ENCODE data around the gene ZFP37.

Gene ZFP37

DNA sequence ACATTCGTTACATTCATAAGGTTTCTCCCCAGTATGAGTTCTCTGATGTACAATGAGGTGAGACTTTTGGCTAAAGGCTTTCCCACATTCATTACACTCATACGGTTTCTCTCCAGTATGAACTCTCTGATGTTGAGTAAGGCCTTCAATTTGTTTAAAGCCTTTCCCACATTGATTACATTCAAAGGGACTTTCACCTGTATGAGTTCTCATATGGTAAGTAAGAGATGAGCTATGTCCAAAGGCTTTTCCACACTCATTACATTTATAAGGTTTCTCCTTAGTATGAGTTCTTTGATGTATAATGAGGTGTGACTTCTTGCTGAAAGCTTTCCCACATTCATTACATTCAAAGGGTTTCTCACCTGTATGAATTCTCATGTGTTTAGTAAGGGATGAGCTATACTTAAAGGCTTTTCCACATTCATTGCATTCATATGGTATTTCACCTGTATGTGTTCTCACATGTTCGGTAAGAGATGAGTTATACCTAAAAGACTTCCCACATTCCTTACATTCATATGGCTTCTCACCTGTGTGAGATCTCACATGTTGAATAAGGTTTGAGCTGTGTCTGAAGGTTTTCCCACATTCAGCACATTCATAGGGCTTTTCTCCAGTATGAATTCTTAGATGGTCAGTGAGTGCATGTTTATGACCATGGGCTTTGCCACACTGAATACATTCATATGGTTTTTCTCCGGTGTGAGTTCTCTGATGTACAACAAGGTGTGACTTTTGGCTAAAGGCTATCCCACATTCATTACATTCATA lies 13.5 kb downstream of the ZFP37 start:
- DNase-seq (ENCODE audit: insufficient read length) (no peak), FAIRE-seq (no peak)
- TF ChIP-seq POLR2AphosphoS5 (IDR thresholded peaks at IDR 0.05; ENCODE audit: low read depth, low read length) (no peak), POLR2A (IDR thresholded peaks at IDR 0.05; ENCODE audit: low read depth, low read length) (no peak)

DNA sequence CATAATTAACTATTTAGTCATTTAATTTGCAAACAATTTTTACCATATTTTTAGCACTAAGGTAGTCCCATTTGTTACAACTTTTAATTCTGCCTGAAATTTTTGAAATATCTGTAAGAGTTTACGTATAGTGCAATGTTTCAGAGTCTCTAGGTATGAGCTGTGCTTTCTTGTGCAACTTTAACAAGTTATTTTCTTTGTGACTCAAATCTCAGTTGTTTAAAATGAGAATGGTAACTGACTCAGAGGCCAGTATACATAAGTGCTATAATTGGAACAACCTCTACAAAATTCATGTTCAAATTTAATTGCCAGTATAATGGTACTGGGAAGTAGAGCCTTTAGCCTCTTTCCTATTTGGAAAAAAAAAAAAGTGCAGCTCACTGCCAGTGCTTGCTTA lies 30.3 kb downstream of the ZFP37 start:
- FAIRE-seq (no peak), DNase-seq (ENCODE audit: insufficient read length) (no peak)
- TF ChIP-seq POLR2AphosphoS5 (IDR thresholded peaks at IDR 0.05; ENCODE audit: low read depth, low read length) (no peak), POLR2A (IDR thresholded peaks at IDR 0.05; ENCODE audit: low read depth, low read length) (no peak), TAF1 (IDR thresholded peaks at IDR 0.05; ENCODE audit: borderline replicate concordance, low read depth, low read length) (no peak)

DNA sequence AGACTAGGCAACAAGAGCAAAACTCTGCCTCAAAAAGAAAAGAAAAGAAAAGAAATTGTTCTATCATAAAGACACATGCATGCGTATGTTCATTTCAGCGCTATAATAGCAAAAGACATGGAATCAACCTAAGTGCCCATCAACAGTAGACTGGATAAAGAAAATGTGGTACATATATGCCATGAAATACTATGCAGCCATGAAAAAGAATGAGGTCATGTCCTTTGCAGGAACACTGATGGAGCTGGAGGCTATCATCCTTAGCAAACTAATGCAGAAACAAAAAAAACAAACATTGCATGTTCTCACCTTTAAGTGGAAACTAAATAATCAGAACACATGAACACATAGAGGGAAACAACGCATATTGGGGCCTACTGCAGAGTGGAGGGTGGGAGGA lies 38.3 kb downstream of the ZFP37 start:
- FAIRE-seq (no peak), DNase-seq (ENCODE audit: insufficient read length) (no peak)
- TF ChIP-seq TAF1 (IDR thresholded peaks at IDR 0.05; ENCODE audit: borderline replicate concordance, low read depth, low read length), result no peak
- TF ChIP-seq POLR2A (IDR thresholded peaks at IDR 0.05; ENCODE audit: low read depth, low read length), result no peak
- TF ChIP-seq POLR2AphosphoS5 (IDR thresholded peaks at IDR 0.05; ENCODE audit: low read depth, low read length), result no peak

DNA sequence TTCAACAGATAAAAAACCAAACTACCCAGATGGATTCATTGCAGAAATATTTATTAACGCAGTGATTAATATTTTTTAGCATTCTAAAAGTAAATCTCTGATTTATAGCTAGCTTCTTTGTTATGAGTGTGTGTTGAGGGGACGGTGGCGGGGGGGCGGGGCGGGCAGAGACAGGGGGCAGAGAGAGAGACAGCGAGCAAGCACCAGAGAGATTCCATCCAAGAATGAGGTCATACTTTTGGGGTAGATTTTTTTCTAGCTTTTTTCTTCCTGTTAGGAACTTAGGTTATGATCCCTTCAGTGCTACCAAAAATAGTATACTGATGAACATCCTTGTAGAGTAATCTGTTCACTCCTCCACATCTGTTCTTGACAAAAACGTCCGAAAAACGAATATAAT lies 44.0 kb downstream of the ZFP37 start:
- FAIRE-seq (no peak), DNase-seq (ENCODE audit: insufficient read length) (no peak)
- no peak for TF ChIP-seq POLR2A (IDR thresholded peaks at IDR 0.05; ENCODE audit: low read depth, low read length)
- TF ChIP-seq TAF1 (IDR thresholded peaks at IDR 0.05; ENCODE audit: borderline replicate concordance, low read depth, low read length), result no peak
- TF ChIP-seq POLR2AphosphoS5 (IDR thresholded peaks at IDR 0.05; ENCODE audit: low read depth, low read length), result no peak

DNA sequence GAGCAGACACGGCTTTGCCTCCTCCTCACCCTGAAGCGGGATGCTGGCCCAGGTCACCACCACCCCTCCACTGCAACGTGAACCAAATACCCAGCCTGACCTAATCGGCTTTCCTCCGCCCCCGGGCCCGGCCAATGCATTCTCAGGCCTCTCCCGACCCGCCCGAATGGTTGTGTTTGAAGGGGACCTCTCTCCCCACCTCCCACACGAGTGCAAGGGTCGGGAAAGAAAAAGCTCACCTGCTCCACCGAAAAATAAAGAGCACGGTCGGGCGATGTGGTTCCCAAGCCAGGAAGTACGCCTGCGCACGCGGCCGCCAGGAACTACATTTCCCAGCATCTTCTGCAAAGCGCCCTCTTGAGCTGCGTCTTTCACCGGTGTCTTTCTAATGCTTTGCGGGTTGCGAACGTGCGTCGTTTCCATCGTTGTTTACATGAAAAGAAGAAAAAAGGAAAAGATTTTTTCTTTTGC lies 44.6 kb downstream of the ZFP37 start, which contains the start of gene ZNF883:
Gene ZNF883, minus strand, starts transcription at position 282 of the 471 bp plus-strand sequence.
- TF ChIP-seq POLR2A (IDR thresholded peaks at IDR 0.05; ENCODE audit: low read depth, low read length), result no peak
- FAIRE-seq, result no peak
- no peak for DNase-seq (ENCODE audit: insufficient read length)

DNA sequence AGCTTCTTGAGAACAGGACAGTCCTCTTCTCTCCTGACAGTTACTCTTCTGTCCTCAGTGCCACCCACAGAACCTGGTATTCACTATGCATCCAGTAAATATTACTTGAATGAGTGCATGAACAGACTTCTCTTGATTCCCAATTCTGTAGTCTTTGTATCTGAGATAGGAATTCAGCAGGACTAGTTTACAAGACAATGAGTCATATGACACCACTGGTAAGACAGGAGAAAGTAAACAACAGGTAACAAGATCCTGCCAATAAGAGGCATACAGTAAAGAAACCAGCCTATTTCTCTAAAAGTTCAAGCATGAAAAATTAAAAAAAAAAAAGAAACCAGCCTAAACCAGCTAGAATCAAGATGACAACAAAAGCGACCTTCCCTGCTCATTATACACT lies 50.7 kb downstream of the ZFP37 start:
- no peak for FAIRE-seq
- DNase-seq (ENCODE audit: insufficient read length), result no peak
- TF ChIP-seq TAF1 (IDR thresholded peaks at IDR 0.05; ENCODE audit: borderline replicate concordance, low read depth, low read length), result no peak
- TF ChIP-seq POLR2AphosphoS5 (IDR thresholded peaks at IDR 0.05; ENCODE audit: low read depth, low read length), result no peak
- no peak for TF ChIP-seq POLR2A (IDR thresholded peaks at IDR 0.05; ENCODE audit: low read depth, low read length)

DNA sequence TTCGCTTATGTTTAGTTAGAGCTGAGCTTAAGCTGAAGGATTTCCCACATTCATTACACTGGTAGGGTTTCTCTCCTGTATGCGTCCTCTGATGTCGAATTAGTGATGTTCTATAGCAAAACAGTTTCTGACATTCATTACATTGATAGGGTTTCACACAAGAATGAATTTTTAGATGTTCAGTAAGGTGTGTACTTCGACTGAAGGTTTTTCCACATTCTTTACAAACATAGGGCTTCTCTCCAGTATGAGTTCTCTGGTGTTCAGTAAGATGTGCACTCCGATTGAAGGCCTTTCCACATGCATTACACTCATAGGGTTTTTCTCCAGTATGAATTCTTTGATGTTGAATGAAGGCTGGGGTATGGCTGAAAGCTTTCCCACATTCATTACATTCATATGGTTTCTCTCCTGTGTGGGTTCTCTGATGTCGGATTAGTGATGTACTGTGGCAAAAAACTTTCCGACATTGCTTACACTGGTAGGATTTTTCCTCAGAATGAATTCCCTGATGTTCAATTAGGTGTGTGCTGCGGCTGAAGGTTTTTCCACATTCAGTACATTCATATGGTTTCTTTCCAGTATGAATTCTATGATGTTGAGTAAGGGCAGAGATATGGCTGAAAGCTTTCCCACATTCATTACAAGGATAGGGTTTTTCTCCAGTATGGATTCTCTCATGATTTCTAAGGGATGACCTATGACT lies 59.1 kb downstream of the ZFP37 start:
- FAIRE-seq, result no peak
- TF ChIP-seq TAF1 (IDR thresholded peaks at IDR 0.05; ENCODE audit: borderline replicate concordance, low read depth, low read length) (no peak), POLR2AphosphoS5 (IDR thresholded peaks at IDR 0.05; ENCODE audit: low read depth, low read length) (no peak), POLR2A (IDR thresholded peaks at IDR 0.05; ENCODE audit: low read depth, low read length) (no peak)
- DNase-seq (ENCODE audit: insufficient read length), result no peak

Data from GM12892 (cell line).